ENCODE results near the gene AMBRA1.
A peak's percentile ranks its signal among the peaks of the same experiment; 100 is the strongest.

The AMBRA1 gene

GRCh38 chr11:46382646-46383403 lies 211.0 kb downstream of the AMBRA1 start:
- H2AFZ ChIP-seq (ENCODE audit: low read depth, low read length) = no peak overlapping the region
- peak overlapping the region; percentile 30 to 76 for H3K4ac ChIP-seq (ENCODE audit: low read depth in 1 of 2, low read length in 2 of 2)
- peak overlapping the region in 1 of 2 experiments; percentile 71 for H2BK12ac ChIP-seq (ENCODE audit: low read length in 2 of 2)
- H3K9ac ChIP-seq (ENCODE audit: low read length) = no peak overlapping the region
- H3K27me3 ChIP-seq (ENCODE audit: control insufficient read depth in 1 of 2, insufficient read depth in 1 of 2, low read length in 2 of 2) = peaks cover 19 to 31% of the 10 kb centered on the region in 2 experiments
- H4K91ac ChIP-seq (ENCODE audit: low read length) = peak overlapping the region; percentile 59
- H2BK120ac ChIP-seq (ENCODE audit: low read depth, low read length) = no peak overlapping the region
- peak overlapping the region; percentile 54 to 84 for H3K18ac ChIP-seq (ENCODE audit: low read depth in 1 of 2, low read length in 2 of 2)
- H2BK15ac ChIP-seq (ENCODE audit: low read depth, poor library complexity, severe bottlenecking) = no peak overlapping the region
- H2BK5ac ChIP-seq (ENCODE audit: low read depth, low read length, poor library complexity, severe bottlenecking) = no peak overlapping the region
- peak overlapping the region in 1 of 2 experiments; percentile 35 for H3K23ac ChIP-seq (ENCODE audit: low read length in 2 of 2)
- WGBS = 42% methylated on average over 18 of the region's 18 CpGs
- no peak overlapping the region for H3K27ac ChIP-seq (ENCODE audit: low read length, poor library complexity, severe bottlenecking)
- peak overlapping the region; percentile 82 for H4K8ac ChIP-seq (ENCODE audit: low read length)
- H3K4me1 ChIP-seq (ENCODE audit: control insufficient read depth, insufficient read depth, low read depth, low read length) = peaks cover 46% of the 10 kb centered on the region
- peaks cover 1% of the 10 kb centered on the region for H3K79me1 ChIP-seq (replicated peaks; ENCODE audit: low read length, poor library complexity, severe bottlenecking)
- H3K36me3 ChIP-seq (ENCODE audit: control insufficient read depth in 1 of 2, insufficient read depth in 2 of 2, low read depth in 1 of 2, low read length in 2 of 2) = peaks cover 9 to 12% of the 10 kb centered on the region in 2 experiments
- no peaks in the 10 kb centered on the region for H3K9me3 ChIP-seq (ENCODE audit: control insufficient read depth, low read length)
- peak overlapping the region; percentile 9 to 47 for H3K4me3 ChIP-seq (ENCODE audit: insufficient read depth in 1 of 2, low read depth in 1 of 2, low read length in 2 of 2)
- H3K4me2 ChIP-seq (ENCODE audit: low read length, poor library complexity, severe bottlenecking) = peak overlapping the region; percentile 79
- peak; percentile 60 for DNase-seq
- peak overlapping the region in 1 of 2 experiments; percentile 58 for H3K14ac ChIP-seq (ENCODE audit: low read length in 2 of 2)
- no peak overlapping the region for H2AK5ac ChIP-seq (ENCODE audit: low read length, severe bottlenecking)

GRCh38 chr11:46381819-46382645 lies 211.8 kb downstream of the AMBRA1 start:
- H3K4me2 ChIP-seq (ENCODE audit: low read length, poor library complexity, severe bottlenecking) = peak overlapping the region; percentile 79
- peaks cover 9 to 20% of the 10 kb centered on the region in 2 experiments for H3K36me3 ChIP-seq (ENCODE audit: control insufficient read depth in 1 of 2, insufficient read depth in 2 of 2, low read depth in 1 of 2, low read length in 2 of 2)
- DNase-seq = peak; percentile 46
- peak overlapping the region; percentile 66 to 76 for H3K4ac ChIP-seq (ENCODE audit: low read depth in 1 of 2, low read length in 2 of 2)
- peak overlapping the region; percentile 32 for H3K9ac ChIP-seq (ENCODE audit: low read length)
- peak overlapping the region; percentile 80 for H4K91ac ChIP-seq (ENCODE audit: low read length)
- H3K4me3 ChIP-seq (ENCODE audit: insufficient read depth in 1 of 2, low read depth in 1 of 2, low read length in 2 of 2) = peak overlapping the region; percentile 47 to 73
- peaks cover 11 to 23% of the 10 kb centered on the region in 2 experiments for H3K27me3 ChIP-seq (ENCODE audit: control insufficient read depth in 1 of 2, insufficient read depth in 1 of 2, low read length in 2 of 2)
- H3K4me1 ChIP-seq (ENCODE audit: control insufficient read depth, insufficient read depth, low read depth, low read length) = peaks cover 45% of the 10 kb centered on the region
- H3K9me3 ChIP-seq (ENCODE audit: control insufficient read depth, low read length) = no peaks in the 10 kb centered on the region
- H2BK5ac ChIP-seq (ENCODE audit: low read depth, low read length, poor library complexity, severe bottlenecking) = no peak overlapping the region
- no peak overlapping the region for H3K27ac ChIP-seq (ENCODE audit: low read length, poor library complexity, severe bottlenecking)
- peak overlapping the region; percentile 28 to 58 for H3K14ac ChIP-seq (ENCODE audit: low read length in 2 of 2)
- H4K8ac ChIP-seq (ENCODE audit: low read length) = peak overlapping the region; percentile 82
- no peak overlapping the region for H2AK5ac ChIP-seq (ENCODE audit: low read length, severe bottlenecking)
- H3K18ac ChIP-seq (ENCODE audit: low read depth in 1 of 2, low read length in 2 of 2) = peak overlapping the region; percentile 54 to 84
- H2BK12ac ChIP-seq (ENCODE audit: low read length in 2 of 2) = peak overlapping the region in 1 of 2 experiments; percentile 74
- WGBS = under 1% methylated on average over 47 of the region's 66 CpGs
- H2BK120ac ChIP-seq (ENCODE audit: low read depth, low read length) = peak overlapping the region; percentile 92
- peaks cover 1% of the 10 kb centered on the region for H3K79me1 ChIP-seq (replicated peaks; ENCODE audit: low read length, poor library complexity, severe bottlenecking)
- H2BK15ac ChIP-seq (ENCODE audit: low read depth, poor library complexity, severe bottlenecking) = peak overlapping the region; percentile 26
- H3K23ac ChIP-seq (ENCODE audit: low read length in 2 of 2) = peak overlapping the region in 1 of 2 experiments; percentile 90
- peak overlapping the region; percentile 16 for H2AFZ ChIP-seq (ENCODE audit: low read depth, low read length)

- Histone ChIP-seq H3K4me2 (ENCODE audit: low read length, poor library complexity, severe bottlenecking) (peak within 1 kb of the TSS; percentile 93), H2AFZ (ENCODE audit: low read depth, low read length) (peak within 1 kb of the TSS; percentile 73), H3K18ac (ENCODE audit: low read depth in 1 of 2, low read length in 2 of 2) (peak within 1 kb of the TSS; percentile 93 to 94), H2BK5ac (ENCODE audit: low read depth, low read length, poor library complexity, severe bottlenecking) (no peak within 1 kb of the TSS), H4K91ac (ENCODE audit: low read length) (peak within 1 kb of the TSS; percentile 86), H2BK15ac (ENCODE audit: low read depth, poor library complexity, severe bottlenecking) (peak within 1 kb of the TSS; percentile 95), H2AK5ac (ENCODE audit: low read length, severe bottlenecking) (peak within 1 kb of the TSS; percentile 53), H3K27ac (ENCODE audit: low read length, poor library complexity, severe bottlenecking) (no peak within 1 kb of the TSS), H3K79me1 (replicated peaks; ENCODE audit: low read length, poor library complexity, severe bottlenecking) (peaks cover 1% of the 10 kb centered on the region), H3K4me1 (ENCODE audit: control insufficient read depth, insufficient read depth, low read depth, low read length) (peaks cover 43% of the 10 kb centered on the region), H2BK12ac (ENCODE audit: low read length in 2 of 2) (peak within 1 kb of the TSS; percentile 35 to 74), H3K27me3 (ENCODE audit: control insufficient read depth in 1 of 2, insufficient read depth in 1 of 2, low read length in 2 of 2) (peaks cover 7 to 20% of the 10 kb centered on the region in 2 experiments), H4K8ac (ENCODE audit: low read length) (peak within 1 kb of the TSS; percentile 82), H3K4ac (ENCODE audit: low read depth in 1 of 2, low read length in 2 of 2) (peak within 1 kb of the TSS; percentile 94 to 98), H3K4me3 (ENCODE audit: insufficient read depth in 1 of 2, low read depth in 1 of 2, low read length in 2 of 2) (peak within 1 kb of the TSS; percentile 57 to 77), H3K9me3 (ENCODE audit: control insufficient read depth, low read length) (no peaks in the 10 kb centered on the region), H3K9ac (ENCODE audit: low read length) (peak within 1 kb of the TSS; percentile 78), H3K14ac (ENCODE audit: low read length in 2 of 2) (peak within 1 kb of the TSS; percentile 28 to 88), H2BK120ac (ENCODE audit: low read depth, low read length) (peak within 1 kb of the TSS; percentile 92), H3K36me3 (ENCODE audit: control insufficient read depth in 1 of 2, insufficient read depth in 2 of 2, low read depth in 1 of 2, low read length in 2 of 2) (peaks cover 13 to 28% of the 10 kb centered on the region in 2 experiments), H3K23ac (ENCODE audit: low read length in 2 of 2) (peak within 1 kb of the TSS in 1 of 2 experiments; percentile 97)
- WGBS = under 1% methylated on average over 34 of the region's 96 CpGs
- DNase-seq = no peak
Observed at GRCh38 chr11:46381048-46381818, 212.6 kb downstream of the AMBRA1 start, which contains the start of gene MDK. MDK (plus strand) TSS chr11:46381669; CDS start chr11:46382058, 389 bp downstream.
